Vagina (tissue), 2 donors: ENCODE data around the gene SHC3.

ENCODE experiments used
- POLR2AphosphoS5 ChIP-seq, 2 donors: sonication (generic); formaldehyde crosslinking; IDR thresholded peaks; one replicate each; pipeline ENCODE4 v1.9.0; 2017; ENCODE audit warnings: antibody characterized with exemption in 2 of 2, mild to moderate bottlenecking in 2 of 2, low read depth in 1 of 2; ENCODE audit not compliant: insufficient read depth in 1 of 2
- TF ChIP-seq, protein P1 (sequence below), 3 experiments: fragments of 450-650 bp in 2 of 3; fragments of 200-600 bp in 1 of 3; sonication (generic) in 1 of 3; IDR thresholded peaks; one replicate each; pipeline ENCODE4 v1.5.1; 2017 to 2019; ENCODE audit warnings: antibody characterized with exemption in 3 of 3, mild to moderate bottlenecking in 2 of 3, moderate library complexity in 2 of 3

DNA sequence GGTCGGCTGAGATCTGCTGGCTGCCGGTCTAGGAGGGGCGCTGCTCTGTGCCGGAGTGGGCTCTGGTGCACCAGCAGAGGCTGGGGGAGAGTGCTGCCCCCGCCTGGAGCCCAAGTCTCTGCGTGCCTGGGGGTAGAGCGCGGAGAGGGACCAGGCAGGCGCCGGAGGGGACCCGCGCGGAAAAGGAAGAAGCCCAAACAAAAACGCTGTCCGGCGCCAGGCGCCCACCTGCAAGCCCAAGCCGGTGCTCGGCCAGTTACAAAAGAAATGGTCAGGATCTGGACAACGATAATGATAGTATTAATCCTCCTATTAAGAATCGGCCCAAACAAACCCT, 187.9 kb downstream of the SHC3 start:
- TF ChIP-seq, protein P1, sequence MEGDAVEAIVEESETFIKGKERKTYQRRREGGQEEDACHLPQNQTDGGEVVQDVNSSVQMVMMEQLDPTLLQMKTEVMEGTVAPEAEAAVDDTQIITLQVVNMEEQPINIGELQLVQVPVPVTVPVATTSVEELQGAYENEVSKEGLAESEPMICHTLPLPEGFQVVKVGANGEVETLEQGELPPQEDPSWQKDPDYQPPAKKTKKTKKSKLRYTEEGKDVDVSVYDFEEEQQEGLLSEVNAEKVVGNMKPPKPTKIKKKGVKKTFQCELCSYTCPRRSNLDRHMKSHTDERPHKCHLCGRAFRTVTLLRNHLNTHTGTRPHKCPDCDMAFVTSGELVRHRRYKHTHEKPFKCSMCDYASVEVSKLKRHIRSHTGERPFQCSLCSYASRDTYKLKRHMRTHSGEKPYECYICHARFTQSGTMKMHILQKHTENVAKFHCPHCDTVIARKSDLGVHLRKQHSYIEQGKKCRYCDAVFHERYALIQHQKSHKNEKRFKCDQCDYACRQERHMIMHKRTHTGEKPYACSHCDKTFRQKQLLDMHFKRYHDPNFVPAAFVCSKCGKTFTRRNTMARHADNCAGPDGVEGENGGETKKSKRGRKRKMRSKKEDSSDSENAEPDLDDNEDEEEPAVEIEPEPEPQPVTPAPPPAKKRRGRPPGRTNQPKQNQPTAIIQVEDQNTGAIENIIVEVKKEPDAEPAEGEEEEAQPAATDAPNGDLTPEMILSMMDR (IDR thresholded peaks at IDR 0.05) = no peak
- no peak for TF ChIP-seq POLR2AphosphoS5 (IDR thresholded peaks at IDR 0.05; ENCODE audit: insufficient read depth in 1 of 2, low read depth in 1 of 2)
